Measurements from ENCODE around the gene ZKSCAN2. TPM values are rescaled to one million over a fixed set of nuclear protein-coding genes. Genes with fewer than 3 reads are reported as not detected.

The ZKSCAN2 gene
- total and polyA plus RNA-seq, 2 of the 8 experiments (the other 6 are each of a cell fraction or from before 2014, with no cell fraction given): 2.2 to 11.6 TPM

- no peak overlapping the region for H3K23ac ChIP-seq (ENCODE audit: insufficient read length)
- no peak overlapping the region for H2BK5ac ChIP-seq (ENCODE audit: low read depth, low read length)
- H3K79me1 ChIP-seq (ENCODE audit: low read depth, low read length): no peaks in the 10 kb centered on the region
- no peak overlapping the region for H4K5ac ChIP-seq (ENCODE audit: insufficient read length, low read depth, low read length)
- peaks cover 2 to 15% (median 7%) of the 10 kb centered on the region in 4 experiments; a peak in 6 of 8 replicates for H3K36me3 ChIP-seq (ENCODE audit: control insufficient read depth in 2 of 4, insufficient read depth in 4 of 4, low read length in 3 of 4)
- H3K4me1 ChIP-seq (replicated peaks in 1 of 4; ENCODE audit: control insufficient read depth in 3 of 4, insufficient read depth in 4 of 4, low read length in 3 of 4): no peaks in the 10 kb centered on the region
- H3K23me2 ChIP-seq (ENCODE audit: low read depth, low read length): no peaks in the 10 kb centered on the region
- H3K56ac ChIP-seq (replicated peaks; ENCODE audit: insufficient read length, low read depth, low read length): no peak overlapping the region
- H2BK20ac ChIP-seq (ENCODE audit: low read length): no peak overlapping the region
- DNase-seq (ENCODE audit: low read depth in 1 of 2, low spot score in 2 of 2) (no peak), FAIRE-seq (no peak)
- H4K91ac ChIP-seq (replicated peaks; ENCODE audit: insufficient read length, low read length): no peak overlapping the region
- ChIA-PET CTCF (ENCODE audit: partially characterized antibody) (interaction anchor here (0.5 to 2.2 kb wide), 3 partner anchors 11 to 112 kb away, joined by 3 to 9 read pairs (median 3); no protein-coding TSS in a partner anchor), POLR2A (ENCODE audit: partially characterized antibody) (interaction anchor here (1.1 to 1.3 kb wide), 3 partner anchors 21 to 126 kb away, joined by 3 to 5 read pairs (median 5); no protein-coding TSS in a partner anchor)
- no peak overlapping the region for H2BK15ac ChIP-seq (ENCODE audit: low read length)
- no peak overlapping the region for H3K4me2 ChIP-seq (ENCODE audit: insufficient read depth in 1 of 2, low read depth in 2 of 2, low read length in 2 of 2)
- H3K9ac ChIP-seq (replicated peaks in 1 of 4; ENCODE audit: extremely low read depth in 1 of 4, low read depth in 3 of 4, low read length in 3 of 4): no peak overlapping the region; a peak in 1 of 7 replicates
- H3K18ac ChIP-seq (ENCODE audit: extremely low read depth, low read length): no peak overlapping the region
- no peak for TF ChIP-seq TAF7 (optimal IDR thresholded peaks at IDR 0.05; ENCODE audit: borderline replicate concordance, low read depth, low read length)
- no peak for TF ChIP-seq SP1 (IDR thresholded peaks at IDR 0.05; ENCODE audit: low read depth, low read length)
- TF ChIP-seq KDM5A (IDR thresholded peaks at IDR 0.05; ENCODE audit: low read length): no peak
- no peak for TF ChIP-seq HDAC2 (IDR thresholded peaks at IDR 0.05; ENCODE audit: borderline replicate concordance in 1 of 2, low read depth in 2 of 2, low read length in 2 of 2)
- TF ChIP-seq MAFK (IDR thresholded peaks at IDR 0.05; ENCODE audit: low read depth, low read length): no peak
- no peak for TF ChIP-seq BACH1 (IDR thresholded peaks at IDR 0.05; ENCODE audit: low read length)
- TF ChIP-seq RAD21 (IDR thresholded peaks at IDR 0.05 in 1 of 2, conservative IDR thresholded peaks at IDR 0.05 in 1 of 2; ENCODE audit: low read depth in 2 of 2, low read length in 2 of 2): no peak
- TF ChIP-seq TAF1 (IDR thresholded peaks at IDR 0.05; ENCODE audit: low read depth, low read length): no peak
- 93% methylated on average over 2 of the region's 3 CpGs; no CpG with 5 or more reads in 1 of the 2 experiments for WGBS, 2 experiments (ENCODE audit: extremely low coverage in 1 of 2, insufficient coverage in 1 of 2, insufficient read length in 1 of 2, insufficient replicate concordance in 2 of 2, low coverage in 1 of 2, low lambda C conversion rate in 2 of 2, missing lambda C conversion rate in 1 of 2)
- H3K27ac ChIP-seq (ENCODE audit: low read depth, low read length): no peak overlapping the region
- no peak overlapping the region for H2AFZ ChIP-seq (ENCODE audit: low read length)
- no peak overlapping the region for H2BK12ac ChIP-seq (ENCODE audit: low read depth, low read length)
- H3K4ac ChIP-seq (replicated peaks; ENCODE audit: insufficient read length, low read depth, low read length): no peak overlapping the region
- no peaks in the 10 kb centered on the region for H3K27me3 ChIP-seq (replicated peaks in 1 of 4; ENCODE audit: control insufficient read depth in 3 of 4, extremely low read depth in 1 of 4, insufficient read depth in 3 of 4, low read length in 3 of 4)
- no peak overlapping the region for H3K14ac ChIP-seq (ENCODE audit: insufficient read length)
- peaks cover 0 to 2% of the 10 kb centered on the region in 2 experiments for H4K20me1 ChIP-seq (replicated peaks in 1 of 2; ENCODE audit: control insufficient read depth in 1 of 2, insufficient read depth in 2 of 2, low read length in 2 of 2)
- H3K4me3 ChIP-seq (ENCODE audit: extremely low read depth in 1 of 4, insufficient read depth in 2 of 4, low read depth in 3 of 4, low read length in 4 of 4): no peak overlapping the region
- no peak overlapping the region for H4K8ac ChIP-seq (ENCODE audit: extremely low read depth, insufficient read depth, low read length)
- no peaks in the 10 kb centered on the region for H3K9me3 ChIP-seq (ENCODE audit: insufficient read depth in 2 of 2, low read depth in 1 of 2, low read length in 1 of 2)
- H2BK120ac ChIP-seq (replicated peaks; ENCODE audit: low read depth, low read length): no peak overlapping the region
- H3K79me2 ChIP-seq (ENCODE audit: control insufficient read depth in 1 of 2, insufficient read depth in 2 of 2, low read length in 2 of 2): no peaks in the 10 kb centered on the region
- H2AK5ac ChIP-seq (ENCODE audit: low read depth, low read length): no peak overlapping the region
Observed at GRCh38 chr16:25235991-25236390, 21.7 kb downstream of the ZKSCAN2 start.

All from H1 (cell line).